SU-DHL-6 (cell line): ENCODE results near the gene LDHAL6A.

Source experiments
- EZH2phosphoT487 ChIP-seq: fragments of 200-600 bp; sonication (generic), shearing (Covaris generic); conservative IDR thresholded peaks from 2 replicates; pipeline ENCODE4 v1.6.1; 2018; ENCODE audit warnings: mild to moderate bottlenecking, antibody characterized with exemption, low read length, moderate library complexity, mixed read lengths
- TF ChIP-seq, protein P1 (sequence below): fragments of 200-600 bp; sonication (generic); IDR thresholded peaks from one replicate; pipeline ENCODE4 v1.5.1; 2017; ENCODE audit warnings: antibody characterized with exemption, mild to moderate bottlenecking, low read length, moderate library complexity; ENCODE audit not compliant: insufficient read depth, poor library complexity, severe bottlenecking

DNA sequence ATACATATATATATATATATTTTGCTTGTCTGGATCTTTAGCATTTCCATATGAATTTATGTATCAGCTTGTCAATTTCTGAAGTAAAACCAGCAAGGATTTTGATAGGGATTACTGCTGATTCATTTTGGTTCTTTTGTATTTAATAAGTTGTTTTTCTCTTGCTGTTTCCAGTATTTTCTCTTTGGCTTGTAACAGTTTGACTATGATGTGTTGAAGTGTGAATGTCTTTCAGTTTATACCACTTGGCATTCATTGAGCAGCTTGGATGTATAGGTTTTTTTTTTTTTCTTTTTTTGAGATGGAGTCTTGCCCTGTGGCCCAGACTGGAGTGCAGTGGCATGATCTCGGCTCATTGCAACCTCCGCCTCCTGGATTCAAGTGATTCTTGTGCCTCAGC, 12.4 kb downstream of the LDHAL6A start:
- TF ChIP-seq, protein P1, sequence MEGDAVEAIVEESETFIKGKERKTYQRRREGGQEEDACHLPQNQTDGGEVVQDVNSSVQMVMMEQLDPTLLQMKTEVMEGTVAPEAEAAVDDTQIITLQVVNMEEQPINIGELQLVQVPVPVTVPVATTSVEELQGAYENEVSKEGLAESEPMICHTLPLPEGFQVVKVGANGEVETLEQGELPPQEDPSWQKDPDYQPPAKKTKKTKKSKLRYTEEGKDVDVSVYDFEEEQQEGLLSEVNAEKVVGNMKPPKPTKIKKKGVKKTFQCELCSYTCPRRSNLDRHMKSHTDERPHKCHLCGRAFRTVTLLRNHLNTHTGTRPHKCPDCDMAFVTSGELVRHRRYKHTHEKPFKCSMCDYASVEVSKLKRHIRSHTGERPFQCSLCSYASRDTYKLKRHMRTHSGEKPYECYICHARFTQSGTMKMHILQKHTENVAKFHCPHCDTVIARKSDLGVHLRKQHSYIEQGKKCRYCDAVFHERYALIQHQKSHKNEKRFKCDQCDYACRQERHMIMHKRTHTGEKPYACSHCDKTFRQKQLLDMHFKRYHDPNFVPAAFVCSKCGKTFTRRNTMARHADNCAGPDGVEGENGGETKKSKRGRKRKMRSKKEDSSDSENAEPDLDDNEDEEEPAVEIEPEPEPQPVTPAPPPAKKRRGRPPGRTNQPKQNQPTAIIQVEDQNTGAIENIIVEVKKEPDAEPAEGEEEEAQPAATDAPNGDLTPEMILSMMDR, result no peak
- TF ChIP-seq EZH2phosphoT487, result no peak
